ENCODE results near the gene F8. TPM values are rescaled to one million over a fixed set of nuclear protein-coding genes. Genes with fewer than 3 reads are reported as not detected.

The F8 gene
- total and polyA plus RNA-seq, 2 of the 4 experiments (the other 2 are of a cell fraction), result 1.4 to 1.5 TPM

GRCh38 chrX:154833746-154834274 lies 188.7 kb downstream of the F8 start:
- ChIA-PET POLR2A (ENCODE audit: unreplicated experiment) (no interaction called here), CTCF (interaction anchor here (0.7 kb wide), 1 partner anchor 14 kb away, joined by 5 read pairs; no protein-coding TSS in a partner anchor)

More at GRCh38 chrX:154833746-154834274, 188.7 kb downstream of the F8 start:
- Histone ChIP-seq H3K18ac (ENCODE audit: low read depth, low read length) (no peak overlapping the region), H3K23ac (ENCODE audit: low read depth, low read length) (no peak overlapping the region), H3K14ac (replicated peaks; ENCODE audit: low read depth, low read length) (no peak overlapping the region), H2AK9ac (replicated peaks; ENCODE audit: low read depth, low read length, poor library complexity) (no peak overlapping the region), H4K91ac (ENCODE audit: insufficient read depth, low read depth, low read length) (no peak overlapping the region), H2BK120ac (ENCODE audit: low read depth, low read length) (no peak overlapping the region), H3K56ac (ENCODE audit: extremely low read depth, insufficient read depth, low read length) (no peak overlapping the region), H3K4me2 (ENCODE audit: low read depth, low read length) (no peak overlapping the region), H3K9me3 (ENCODE audit: control insufficient read depth, insufficient read depth, low read length) (peaks cover 2% of the 10 kb centered on the region; the same call in 1 of the 2 replicates), H3K27ac (ENCODE audit: insufficient read depth, low read length) (no peak overlapping the region), H2BK5ac (ENCODE audit: low read depth, low read length, poor library complexity, severe bottlenecking) (no peak overlapping the region), H4K20me1 (ENCODE audit: insufficient read depth, low read length) (no peaks in the 10 kb centered on the region), H3K79me1 (ENCODE audit: low read depth in 1 of 2, low read length in 2 of 2) (no peaks in the 10 kb centered on the region), H3K4me3 (ENCODE audit: insufficient read depth, low read depth, low read length) (no peak overlapping the region), H4K8ac (ENCODE audit: low read depth in 2 of 2, low read length in 2 of 2) (no peak overlapping the region), H2AFZ (replicated peaks; ENCODE audit: low read length, poor library complexity) (no peak overlapping the region), H2BK15ac (ENCODE audit: low read depth, low read length) (no peak overlapping the region), H3K4ac (ENCODE audit: low read depth, low read length) (no peak overlapping the region), H3K27me3 (ENCODE audit: control insufficient read depth, insufficient read depth, low read length) (no peaks in the 10 kb centered on the region), H3K4me1 (ENCODE audit: control insufficient read depth, insufficient read depth, low read length) (no peaks in the 10 kb centered on the region), H2BK20ac (ENCODE audit: low read depth, low read length) (no peak overlapping the region), H4K5ac (ENCODE audit: low read depth, low read length) (no peak overlapping the region), H3K9ac (ENCODE audit: low read depth, low read length) (no peak overlapping the region), H3K9me1 (ENCODE audit: insufficient read depth, low read length) (no peaks in the 10 kb centered on the region), H3K36me3 (ENCODE audit: control insufficient read depth, insufficient read depth, low read length) (no peaks in the 10 kb centered on the region), H2AK5ac (ENCODE audit: low read depth, low read length) (no peak overlapping the region)
- WGBS, 2 experiments (ENCODE audit: extremely low coverage in 2 of 2, insufficient read length in 1 of 2), result no CpG with 5 or more reads among the region's 3 CpGs
- ATAC-seq (ENCODE audit: low read depth), result no peak
- TF ChIP-seq RCOR1 (IDR thresholded peaks at IDR 0.05; ENCODE audit: insufficient replicate concordance, low read length) (no peak), POLR2A (IDR thresholded peaks at IDR 0.05; ENCODE audit: low read depth, low read length) (no peak), MAFK (IDR thresholded peaks at IDR 0.05; ENCODE audit: low read depth, low read length) (no peak)
- in situ Hi-C loops (cut with MboI; ENCODE audit: low sequenced_read_pairs), result no loop called here
- intact Hi-C loops (cut with micrococcal nuclease), result no loop called here
- no TSS peak for BruUV-seq (replicated peaks)
- no peak for DNase-seq
- dilution Hi-C loops (cut with HindIII; ENCODE audit: low sequenced_read_pairs, unreplicated experiment), result no loop called here
